GM21381 (cell line): ENCODE data around the gene CNNM3.

Experiments
- ATAC-seq: cut with Tn5 transposase; IDR thresholded peaks from one replicate; pipeline ENCODE4 v1.9.1; 2021; ENCODE audit warnings: mild to moderate bottlenecking, moderate library complexity; ENCODE audit not compliant: unreplicated experiment

CNNM3 gene

DNA sequence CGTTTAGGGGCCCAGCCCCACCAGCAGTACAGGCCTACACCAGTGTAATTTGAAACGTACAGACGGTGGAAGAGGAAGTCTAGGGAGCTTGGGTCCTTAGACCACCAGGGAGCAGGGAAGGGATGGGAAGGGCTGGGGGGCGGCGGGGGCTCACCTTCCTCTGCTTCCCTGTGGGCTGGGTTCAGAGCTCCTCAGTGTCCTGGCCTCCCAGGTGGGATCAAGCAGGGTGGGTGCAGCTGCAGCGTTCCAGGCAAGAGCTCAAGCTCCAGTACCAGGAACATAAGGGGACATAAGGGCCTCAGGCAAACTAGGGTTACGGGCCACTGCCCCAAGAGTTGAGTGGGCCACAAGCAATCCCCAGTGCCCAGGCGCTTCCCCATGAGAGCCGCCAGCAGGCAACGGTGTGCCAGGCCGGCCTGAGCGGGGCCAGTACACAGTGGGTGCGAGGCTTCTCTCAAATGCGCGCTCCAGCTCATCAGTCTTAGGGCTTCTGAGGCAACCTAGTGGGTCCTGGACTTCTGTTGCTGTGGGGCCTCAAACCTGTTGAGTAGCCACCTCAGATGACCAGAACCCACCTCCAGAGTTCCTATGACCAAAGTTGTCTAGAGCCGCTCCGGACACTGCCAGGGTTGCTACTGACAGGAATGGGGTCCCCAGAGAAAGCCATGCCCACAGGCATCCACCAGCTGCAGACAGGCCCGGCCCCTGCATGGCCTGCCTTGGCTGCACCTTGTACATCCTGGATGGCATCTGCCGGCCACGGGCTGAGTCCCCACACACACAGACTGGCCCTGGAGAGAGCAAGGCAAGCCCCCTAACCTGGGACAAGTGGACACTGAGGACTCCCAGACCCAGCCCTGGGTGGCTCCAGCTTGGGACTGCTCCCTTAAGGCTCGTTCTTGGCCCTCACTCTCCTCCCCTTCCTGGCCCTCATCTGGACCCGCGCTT lies 22.6 kb downstream of the CNNM3 start:
- no peak for ATAC-seq

DNA sequence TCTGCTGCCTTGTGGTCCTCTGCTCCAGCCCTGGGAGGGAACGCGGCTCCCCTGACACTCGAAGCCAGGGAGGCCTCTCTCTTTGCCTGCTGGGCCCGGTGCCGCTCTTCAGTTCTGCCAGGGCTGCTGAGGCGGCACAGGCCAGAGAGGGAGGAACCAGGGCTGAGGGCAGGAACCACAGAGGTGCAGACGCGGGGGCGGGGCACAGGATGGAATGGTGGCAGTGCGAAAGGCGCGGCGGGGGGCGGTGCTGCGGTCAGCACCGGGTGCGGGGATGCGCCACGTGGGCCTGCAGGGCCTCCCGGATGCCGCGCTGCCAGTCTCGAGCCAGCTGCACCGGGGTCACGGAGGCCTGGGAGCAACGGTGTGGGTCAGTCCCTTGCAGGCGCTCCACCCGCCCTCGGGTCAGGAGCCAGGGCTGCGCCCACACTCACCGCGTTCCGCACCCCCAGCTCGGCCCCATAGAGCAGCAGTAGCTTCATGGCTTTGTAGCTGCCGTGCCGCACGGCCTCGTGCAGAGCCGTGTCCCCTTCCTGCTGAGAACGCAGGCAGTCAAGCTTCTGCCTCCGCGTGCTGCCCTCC lies 23.3 kb downstream of the CNNM3 start:
- ATAC-seq, result peak; percentile 62

DNA sequence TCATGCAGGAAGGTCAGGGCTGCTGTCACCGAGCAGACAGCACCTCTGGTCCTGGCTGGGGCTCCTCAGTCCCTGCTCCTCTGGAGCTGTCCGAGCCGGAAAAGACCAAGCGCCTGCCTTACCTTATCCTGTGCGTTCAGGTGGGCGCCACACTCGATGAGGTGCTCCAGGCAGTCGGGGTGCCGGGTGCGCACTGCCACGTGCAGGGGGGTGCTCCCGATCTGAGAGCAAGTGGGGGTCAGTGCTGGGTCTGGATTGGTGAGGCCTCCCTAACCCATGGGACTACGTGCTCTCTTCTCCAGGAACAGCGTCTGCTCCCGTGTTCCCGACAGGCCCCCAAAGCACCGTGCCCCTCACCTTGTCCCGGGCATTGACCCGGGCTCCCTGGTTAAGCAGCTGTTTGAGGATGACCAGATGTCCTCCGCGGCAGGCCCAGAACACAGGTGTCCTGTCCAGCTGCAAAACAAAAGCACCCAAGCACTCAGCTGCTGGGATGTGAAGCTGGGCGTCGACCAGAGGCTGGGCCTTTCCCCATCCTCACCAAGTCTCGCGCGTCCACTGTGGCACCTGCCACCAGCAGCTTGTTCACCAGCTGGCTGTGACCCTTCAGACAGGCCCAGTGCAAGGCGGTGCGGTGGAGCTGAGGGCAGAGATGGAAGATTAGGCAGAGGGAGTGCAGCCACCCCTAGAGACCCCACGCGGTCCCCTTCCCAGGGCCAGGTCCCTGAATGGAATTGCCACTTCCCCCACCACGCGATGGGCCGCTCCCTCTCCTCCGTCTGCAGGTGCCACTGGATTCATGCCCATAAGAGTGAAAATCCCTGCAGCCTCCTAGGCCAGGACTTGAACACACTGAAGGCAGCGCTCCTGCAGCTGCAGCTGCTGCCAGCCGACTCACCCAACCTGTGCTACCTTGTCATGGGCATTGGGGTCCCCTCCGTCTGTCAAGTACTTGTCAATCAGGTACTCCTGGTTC lies 24.1 kb downstream of the CNNM3 start:
- no peak for ATAC-seq

DNA sequence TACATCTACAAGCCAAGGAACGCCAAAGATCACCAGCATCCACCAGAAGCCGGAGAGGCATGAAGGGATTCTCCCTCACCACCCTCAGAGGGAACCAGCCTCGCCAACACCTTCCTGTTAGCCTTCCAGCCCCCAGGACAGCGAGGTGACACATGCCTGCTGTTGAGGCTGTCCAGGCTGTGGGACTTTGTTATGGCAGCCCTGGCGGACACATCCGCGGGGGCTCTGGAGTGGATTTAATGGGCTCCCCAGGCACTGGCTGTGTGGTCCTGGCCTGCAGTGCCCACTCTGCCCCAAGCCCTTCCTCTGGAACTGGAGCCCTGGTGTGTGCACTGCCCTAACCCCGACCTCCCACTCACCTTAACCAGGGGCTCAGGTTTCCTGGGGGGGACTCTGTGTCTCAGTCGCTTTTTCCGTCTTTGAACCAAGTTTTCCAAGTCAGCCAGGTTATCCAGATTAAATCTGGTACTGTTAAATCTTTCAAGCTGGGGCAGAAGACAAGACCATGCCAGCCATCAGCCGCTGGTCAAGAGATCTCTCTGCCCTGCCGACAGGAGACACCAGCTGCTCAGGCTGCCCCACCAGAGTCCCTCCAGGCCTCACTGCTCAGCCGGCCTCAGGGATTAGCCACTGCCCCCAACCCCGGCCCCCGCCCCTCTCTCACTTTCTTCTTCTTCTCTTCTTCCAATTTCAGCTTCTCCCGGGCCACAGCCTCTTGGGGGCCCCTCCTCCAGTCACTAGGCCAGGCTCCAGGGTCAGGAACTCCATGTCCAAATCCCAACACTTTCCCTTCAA lies 25.8 kb downstream of the CNNM3 start:
- no peak for ATAC-seq

DNA sequence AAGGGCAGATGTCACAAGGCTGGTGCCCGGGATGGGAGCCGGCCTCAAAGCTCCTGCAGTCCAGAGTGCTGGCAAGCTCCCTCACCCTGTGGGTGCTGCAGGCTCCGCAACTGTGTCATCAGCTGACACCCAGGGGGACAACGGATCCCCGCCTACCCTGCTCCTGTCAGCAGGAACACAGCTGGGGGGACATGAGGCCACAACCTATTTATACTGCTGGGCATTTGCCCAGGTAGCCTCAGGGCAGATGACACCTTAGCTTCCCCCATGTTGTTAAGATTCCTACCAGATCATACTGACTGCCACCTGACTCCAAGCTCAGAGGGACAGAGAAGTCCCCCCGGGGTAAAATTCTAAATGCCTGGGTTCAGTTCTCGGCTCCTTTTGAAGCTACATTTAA lies 26.5 kb downstream of the CNNM3 start:
- no peak for ATAC-seq

DNA sequence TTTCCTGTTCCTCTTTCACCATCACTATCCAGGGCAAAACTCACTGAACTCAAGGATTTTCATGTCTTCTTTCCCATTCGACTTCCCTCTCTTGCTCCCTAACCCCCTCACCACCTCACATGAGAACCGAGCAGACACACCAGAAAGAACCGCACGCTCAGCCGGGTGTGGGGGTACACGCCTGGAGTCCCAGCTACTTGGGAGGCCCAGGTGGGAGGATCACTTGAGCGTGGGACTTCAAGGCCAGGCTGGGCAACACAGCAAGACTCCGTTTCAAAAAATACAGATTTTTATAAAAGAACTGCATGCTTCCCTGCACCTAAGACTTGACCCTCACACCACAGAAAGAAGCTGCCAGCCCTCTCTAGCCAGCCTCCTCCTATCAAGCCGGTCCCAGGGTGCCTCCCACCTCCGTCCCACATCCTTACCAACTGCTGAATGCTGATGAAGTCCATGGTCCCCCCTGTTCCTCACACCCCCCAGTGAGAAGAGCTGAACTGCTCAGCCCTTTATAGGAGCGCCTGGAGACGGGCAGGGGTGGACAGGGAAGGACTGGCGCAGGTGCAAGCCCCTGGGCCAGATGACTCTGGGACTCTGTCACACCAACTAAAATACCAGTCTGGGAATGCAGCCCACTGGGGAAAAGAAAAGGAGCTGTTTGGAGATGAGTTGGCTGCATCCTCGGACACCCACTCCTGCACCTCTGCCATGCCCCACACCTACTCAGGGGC lies 27.6 kb downstream of the CNNM3 start, which contains the start of gene ANKRD23:
Gene ANKRD23 (minus strand): TSS at position 484 of the 731 bp plus-strand sequence. CDS start 29 bp downstream, at position 455.
- ATAC-seq, result no peak

DNA sequence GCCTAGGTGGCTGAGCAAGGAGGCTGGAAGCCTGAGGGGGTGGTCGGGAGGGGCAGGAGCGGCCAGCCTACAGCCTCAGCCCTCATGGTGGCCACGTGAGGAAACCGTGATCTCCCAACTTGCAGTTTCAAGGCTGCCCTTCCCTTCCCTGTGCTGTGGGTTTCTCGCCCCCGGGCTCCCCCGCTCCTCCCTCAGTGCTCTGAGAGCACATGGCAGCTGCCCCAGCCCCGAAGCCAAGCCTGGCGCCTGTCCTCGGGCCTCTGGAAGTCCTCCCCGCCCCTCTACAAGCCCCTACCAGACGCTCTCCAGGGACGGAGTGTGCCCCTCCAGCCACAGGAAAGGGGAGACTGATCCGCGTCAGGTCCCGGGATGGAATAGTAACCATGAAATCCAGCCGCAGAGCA lies 28.3 kb downstream of the CNNM3 start:
- no peak for ATAC-seq

DNA sequence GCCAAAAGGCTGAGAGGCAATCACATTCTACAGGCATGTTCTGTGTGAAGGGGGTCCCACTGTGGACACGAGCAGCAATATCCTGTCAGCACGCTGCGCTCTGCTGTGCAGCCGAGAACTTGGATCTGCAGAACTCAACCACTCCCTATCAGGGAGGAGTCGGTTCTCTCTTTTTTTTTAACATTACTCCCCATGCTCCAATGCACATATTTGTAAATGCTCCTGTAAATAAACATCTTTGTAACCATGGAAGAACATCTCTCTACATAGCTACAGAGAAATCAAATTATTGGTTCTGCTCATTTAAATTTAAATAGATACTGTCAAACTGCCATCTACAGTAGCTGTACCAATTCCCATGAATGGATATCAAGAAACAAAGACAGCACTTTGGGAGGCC lies 30.8 kb downstream of the CNNM3 start:
- no peak for ATAC-seq

DNA sequence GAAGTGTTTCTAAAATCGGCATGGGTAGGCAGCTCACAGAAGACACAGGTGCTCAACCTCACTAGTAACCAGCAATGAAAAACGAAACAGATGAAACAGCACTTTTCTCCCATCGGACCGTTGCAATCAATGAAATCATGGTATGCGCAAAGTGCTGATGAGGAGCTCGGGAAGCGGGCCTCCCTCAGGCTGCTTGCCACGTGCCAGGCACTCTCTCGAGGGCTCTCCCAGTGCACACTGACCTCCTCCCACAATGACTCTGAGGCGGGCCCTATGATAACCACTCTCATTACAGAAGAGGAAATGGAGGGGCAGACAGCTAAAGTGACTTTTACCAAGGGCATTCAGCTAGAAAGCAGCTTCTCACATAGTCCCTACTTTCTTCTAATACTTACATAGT lies 31.5 kb downstream of the CNNM3 start:
- no peak for ATAC-seq

DNA sequence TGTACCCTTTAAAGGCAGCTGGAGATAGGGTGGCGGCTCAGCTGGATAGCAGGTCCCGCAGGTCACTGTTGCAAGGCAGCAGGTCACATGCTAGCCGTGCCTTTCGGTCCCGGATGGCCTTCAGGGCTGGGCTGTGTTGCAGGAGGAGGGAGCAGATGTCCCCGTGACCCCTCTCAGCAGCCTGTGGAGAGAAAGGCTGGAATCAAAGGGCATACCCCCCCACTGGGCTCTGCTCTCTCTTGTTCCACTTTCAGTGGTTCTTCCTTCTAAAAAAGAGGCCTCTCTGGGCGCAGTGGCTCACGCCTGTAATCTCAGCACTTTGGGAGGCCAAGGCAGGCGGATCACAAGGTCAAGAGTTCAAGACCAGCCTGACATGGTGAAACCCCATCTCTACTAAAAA lies 32.2 kb downstream of the CNNM3 start:
- ATAC-seq, result no peak

DNA sequence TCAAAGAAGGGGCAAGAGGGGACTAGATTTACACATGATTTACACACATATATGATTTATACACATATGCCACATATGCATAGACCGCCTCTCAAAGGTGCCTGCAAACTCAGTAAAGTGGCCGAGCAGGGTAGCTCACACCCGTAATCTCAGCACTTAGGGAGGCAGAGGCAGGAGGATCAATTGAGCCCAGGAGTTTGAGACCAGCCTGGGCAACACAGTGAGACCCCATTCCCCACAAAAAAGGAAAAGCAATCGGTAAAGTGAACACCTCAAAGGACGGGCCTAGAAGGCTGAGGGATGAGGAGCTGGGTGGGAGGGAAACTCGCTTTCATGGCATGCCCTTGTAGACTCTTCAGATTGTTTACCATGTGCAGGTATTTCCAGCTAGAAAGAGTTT lies 36.6 kb downstream of the CNNM3 start:
- no peak for ATAC-seq

DNA sequence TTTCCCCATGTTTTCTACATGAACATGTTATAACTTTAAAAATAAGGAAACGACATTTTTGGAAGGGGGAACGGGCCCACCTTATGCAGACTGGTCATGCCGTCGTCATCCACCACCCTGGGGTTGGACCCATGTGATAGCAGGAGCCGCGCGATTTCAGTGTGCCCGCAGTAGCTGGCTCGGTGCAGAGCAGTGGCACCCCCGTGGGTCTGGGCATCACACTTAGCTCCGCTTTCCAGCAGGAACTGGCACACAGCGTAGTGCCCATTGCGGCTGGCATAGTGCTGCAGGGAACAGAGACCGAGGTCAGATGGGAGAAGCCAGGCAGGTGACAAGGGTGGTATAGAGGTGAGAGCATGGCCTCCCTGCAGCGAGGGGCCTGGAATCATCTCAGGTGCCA lies 37.3 kb downstream of the CNNM3 start:
- ATAC-seq, result no peak

DNA sequence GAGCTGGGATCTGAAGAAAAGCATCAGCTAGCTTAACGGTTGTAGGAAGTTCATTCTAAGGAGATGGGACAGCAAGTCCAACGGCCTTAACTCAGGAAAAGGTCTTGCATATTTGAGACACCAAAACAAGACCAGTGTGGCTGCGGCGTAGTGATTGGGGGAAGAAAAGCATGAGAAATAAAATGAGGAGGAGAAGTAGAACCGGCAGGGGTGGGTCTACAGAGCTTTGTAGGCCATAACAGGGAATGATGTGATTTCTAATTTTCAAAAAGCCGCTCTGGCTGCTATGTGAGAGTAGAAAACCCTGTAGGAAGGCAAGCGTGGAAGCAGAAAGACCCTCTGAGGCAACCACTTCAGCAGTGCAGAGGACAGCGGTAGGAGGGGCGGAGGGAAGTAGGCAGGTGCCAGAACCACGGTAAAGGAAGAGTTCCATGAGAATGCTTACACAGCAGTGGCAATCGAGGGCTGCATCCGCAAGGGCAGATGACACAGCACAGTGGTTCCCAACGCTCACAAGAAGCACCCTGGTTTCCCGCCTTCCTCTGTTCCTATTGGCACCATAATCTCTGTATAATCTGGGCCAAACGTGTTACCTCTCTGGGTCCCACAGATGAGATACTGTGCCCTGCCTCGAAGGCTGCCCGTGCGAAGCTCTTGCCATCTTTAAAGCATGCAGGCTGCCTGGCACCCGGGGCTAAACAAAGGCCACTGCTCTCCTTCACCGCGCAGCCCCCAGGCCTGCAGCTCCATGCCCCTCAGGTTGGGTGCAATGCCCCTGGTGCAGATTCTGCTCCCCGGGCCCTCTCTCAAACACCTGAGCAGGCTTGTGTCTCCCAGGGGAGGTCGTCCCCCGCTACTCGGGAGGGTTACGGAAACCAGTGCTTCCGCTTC lies 41.0 kb downstream of the CNNM3 start:
- peak; percentile 21 for ATAC-seq

DNA sequence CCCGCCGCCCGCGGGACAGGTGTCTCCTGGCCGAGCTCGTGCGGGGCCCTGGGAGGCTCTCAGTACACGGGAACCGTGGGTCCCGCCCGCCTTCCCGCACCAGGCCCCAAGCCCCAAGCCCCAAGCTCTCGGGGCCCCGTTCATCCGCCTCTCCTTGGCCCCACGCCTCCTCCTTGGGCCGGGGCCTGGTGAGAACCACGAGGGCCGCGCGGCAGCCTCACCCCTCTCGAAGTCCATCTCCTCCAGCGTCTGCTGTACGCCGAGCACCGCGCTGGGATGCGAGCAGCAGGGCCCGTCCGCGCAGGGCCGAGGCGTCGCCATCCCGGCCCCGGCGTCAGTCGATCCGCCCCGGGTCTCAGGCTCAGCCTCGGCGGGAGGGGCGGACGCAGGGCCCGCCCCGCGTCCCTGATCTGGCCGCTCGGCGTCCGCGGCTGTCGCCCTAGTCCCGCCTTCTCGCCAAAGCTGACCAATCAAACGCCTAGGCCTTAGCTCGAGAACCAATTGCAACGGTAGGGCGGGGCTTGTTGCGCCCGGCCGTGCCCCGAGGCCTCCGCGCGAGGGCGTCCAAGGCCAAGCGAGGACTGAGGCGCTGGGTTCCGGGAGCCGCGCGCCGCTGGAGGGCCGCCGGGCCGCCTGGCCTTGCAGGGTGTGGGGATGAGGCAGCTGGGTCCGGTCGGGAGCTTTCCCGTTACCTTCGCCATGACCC lies 41.8 kb downstream of the CNNM3 start, which contains the start of gene ANKRD39:
Gene ANKRD39 (minus strand): TSS at position 350 of the 706 bp plus-strand sequence. CDS start 29 bp downstream, at position 321.
- ATAC-seq, result peak; percentile 89

DNA sequence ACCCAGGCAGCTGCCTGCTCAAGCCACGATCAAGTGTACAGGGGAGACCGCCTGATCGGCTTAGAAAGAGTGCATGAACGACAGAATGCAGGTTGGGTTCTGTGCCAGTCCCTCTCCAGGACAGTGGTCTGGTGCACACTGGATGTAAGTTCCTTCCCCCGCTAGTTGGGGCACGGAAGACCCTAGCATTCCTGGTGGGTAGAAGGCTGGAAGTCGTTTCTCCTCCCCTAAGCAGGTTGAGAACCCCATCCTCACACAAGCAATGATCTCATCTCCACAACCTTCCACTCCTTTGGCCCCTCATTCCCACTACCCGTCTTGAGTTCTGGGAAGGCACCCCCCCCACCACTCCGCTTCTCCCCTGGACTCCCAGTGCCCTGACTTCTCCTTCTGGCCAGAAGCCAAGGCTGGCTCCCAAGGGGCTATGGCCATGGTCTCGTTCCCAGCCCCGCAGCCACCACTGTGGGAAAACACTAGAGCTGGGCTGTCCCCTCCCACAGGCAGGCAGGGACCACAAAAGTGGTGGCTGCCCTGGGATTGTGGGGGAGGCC lies 43.1 kb downstream of the CNNM3 start:
- no peak for ATAC-seq

DNA sequence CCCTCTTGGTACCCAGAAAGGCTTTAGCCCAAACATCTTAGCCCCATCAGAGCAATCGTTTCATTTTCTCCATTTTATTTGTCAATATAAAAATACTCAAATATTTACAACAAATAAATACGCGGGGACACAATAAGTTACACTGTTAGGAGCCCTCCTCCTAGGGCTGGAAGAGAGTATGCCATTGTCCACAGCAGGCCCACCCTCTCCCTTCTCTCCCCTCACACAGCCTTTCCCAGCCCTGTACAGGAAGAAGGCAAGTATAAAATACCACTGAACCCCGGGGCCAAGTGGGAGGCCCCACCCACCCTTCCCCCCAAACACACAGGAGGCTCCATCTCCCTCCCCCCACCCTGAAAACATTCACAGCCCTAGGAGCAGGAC lies 43.6 kb downstream of the CNNM3 start:
- no peak for ATAC-seq
